ENCODE data around the gene SMCP.

The SMCP gene

GRCh38 chr1:152909206-152909605, 31.1 kb downstream of the SMCP start:
- TF ChIP-seq EZH2phosphoT487 (IDR thresholded peaks at IDR 0.05; ENCODE audit: borderline replicate concordance) (no peak), CTCF (conservative IDR thresholded peaks at IDR 0.05; ENCODE audit: low read length) (no peak)
- Histone ChIP-seq H3K27me3 (ENCODE audit: insufficient read depth, low read length, poor library complexity, severe bottlenecking) (no peaks in the 10 kb centered on the region), H3K4me2 (ENCODE audit: low read depth, low read length, poor library complexity, severe bottlenecking) (no peak overlapping the region)

GRCh38 chr1:152912471-152912870, 34.3 kb downstream of the SMCP start:
- Histone ChIP-seq H3K36me3 (ENCODE audit: insufficient read depth, low read length) (no peaks in the 10 kb centered on the region), H3K4me2 (ENCODE audit: low read depth, low read length, poor library complexity, severe bottlenecking) (no peak overlapping the region), H3F3A (ENCODE audit: low read depth) (no peaks in the 10 kb centered on the region), H2AFZ (ENCODE audit: low read length) (no peak overlapping the region), H3K9me2 (replicated peaks; ENCODE audit: low read depth, low read length) (no peaks in the 10 kb centered on the region), H3K4me1 (ENCODE audit: insufficient read depth, low read length, poor library complexity, severe bottlenecking) (no peaks in the 10 kb centered on the region), H4K20me1 (ENCODE audit: insufficient read depth, low read length, poor library complexity, severe bottlenecking) (no peaks in the 10 kb centered on the region), H3K4me3 (ENCODE audit: low read length, poor library complexity, severe bottlenecking) (no peak overlapping the region), H3K9ac (ENCODE audit: low read depth, low read length, poor library complexity, severe bottlenecking) (no peak overlapping the region), H3K27me3 (ENCODE audit: insufficient read depth, low read length, poor library complexity, severe bottlenecking) (no peaks in the 10 kb centered on the region), H3K79me2 (ENCODE audit: insufficient read depth, low read length) (no peaks in the 10 kb centered on the region), H3K9me3 (ENCODE audit: insufficient read depth, low read depth, low read length) (no peaks in the 10 kb centered on the region)
- TF ChIP-seq CTCF (conservative IDR thresholded peaks at IDR 0.05; ENCODE audit: low read length), result no peak
- TF ChIP-seq EZH2phosphoT487 (IDR thresholded peaks at IDR 0.05; ENCODE audit: borderline replicate concordance), result no peak

More at GRCh38 chr1:152909206-152909605, 31.1 kb downstream of the SMCP start:
- Histone ChIP-seq H3K79me2 (ENCODE audit: insufficient read depth, low read length) (no peaks in the 10 kb centered on the region), H3K36me3 (ENCODE audit: insufficient read depth, low read length) (no peaks in the 10 kb centered on the region), H3K4me3 (ENCODE audit: low read length, poor library complexity, severe bottlenecking) (no peak overlapping the region), H3K9ac (ENCODE audit: low read depth, low read length, poor library complexity, severe bottlenecking) (no peak overlapping the region), H2AFZ (ENCODE audit: low read length) (no peak overlapping the region), H3K9me3 (ENCODE audit: insufficient read depth, low read depth, low read length) (no peaks in the 10 kb centered on the region), H3K9me2 (replicated peaks; ENCODE audit: low read depth, low read length) (no peaks in the 10 kb centered on the region), H3K4me1 (ENCODE audit: insufficient read depth, low read length, poor library complexity, severe bottlenecking) (no peaks in the 10 kb centered on the region), H4K20me1 (ENCODE audit: insufficient read depth, low read length, poor library complexity, severe bottlenecking) (no peaks in the 10 kb centered on the region), H3F3A (ENCODE audit: low read depth) (no peaks in the 10 kb centered on the region)

- Histone ChIP-seq H3K9ac (ENCODE audit: low read depth, low read length, poor library complexity, severe bottlenecking) (no peak overlapping the region), H4K20me1 (ENCODE audit: insufficient read depth, low read length, poor library complexity, severe bottlenecking) (no peaks in the 10 kb centered on the region), H3K9me2 (replicated peaks; ENCODE audit: low read depth, low read length) (no peaks in the 10 kb centered on the region), H3K79me2 (ENCODE audit: insufficient read depth, low read length) (no peaks in the 10 kb centered on the region), H3K36me3 (ENCODE audit: insufficient read depth, low read length) (no peaks in the 10 kb centered on the region), H3K4me2 (ENCODE audit: low read depth, low read length, poor library complexity, severe bottlenecking) (no peak overlapping the region), H3K4me3 (ENCODE audit: low read length, poor library complexity, severe bottlenecking) (no peak overlapping the region), H3K4me1 (ENCODE audit: insufficient read depth, low read length, poor library complexity, severe bottlenecking) (no peaks in the 10 kb centered on the region), H2AFZ (ENCODE audit: low read length) (no peak overlapping the region), H3K9me3 (ENCODE audit: insufficient read depth, low read depth, low read length) (no peaks in the 10 kb centered on the region), H3K27me3 (ENCODE audit: insufficient read depth, low read length, poor library complexity, severe bottlenecking) (no peaks in the 10 kb centered on the region), H3F3A (ENCODE audit: low read depth) (no peaks in the 10 kb centered on the region)
- TF ChIP-seq CTCF (conservative IDR thresholded peaks at IDR 0.05; ENCODE audit: low read length) (no peak), EZH2phosphoT487 (IDR thresholded peaks at IDR 0.05; ENCODE audit: borderline replicate concordance) (no peak)
Observed at GRCh38 chr1:152912900-152913299, 34.8 kb downstream of the SMCP start.
